ENCODE results near the gene BPIFA1. TPM values are rescaled to one million over a fixed set of nuclear protein-coding genes. Genes with fewer than 3 reads are reported as not detected.

BPIFA1 gene
- total RNA-seq, 4 donors from 2014 or later: not detected

DNA sequence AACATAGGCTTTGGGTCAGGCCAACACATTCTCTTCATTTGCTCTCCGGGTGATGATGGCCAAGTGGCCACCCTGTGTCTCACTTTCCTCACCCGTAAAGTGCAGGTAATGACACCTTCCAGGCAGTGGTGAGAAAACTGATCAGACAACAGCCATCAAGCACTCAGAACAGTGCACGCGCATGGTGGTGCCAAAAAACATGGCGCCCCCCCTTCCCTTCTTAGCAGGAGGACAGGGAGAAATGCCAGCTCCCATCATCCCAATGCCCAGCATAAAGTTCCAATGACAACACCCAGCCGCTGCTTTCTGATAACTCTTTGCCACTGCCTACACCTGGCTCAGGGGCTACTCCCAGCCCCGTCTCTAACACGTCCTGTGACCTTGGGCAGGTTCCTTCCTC, 55.6 kb downstream of the BPIFA1 start:
- no peak for DNase-seq (ENCODE audit: low spot score in 2 of 2)
- no peaks in the 10 kb centered on the region for H3K9me3 ChIP-seq
- peaks cover 38% of the 10 kb centered on the region for H3K27me3 ChIP-seq
- TF ChIP-seq CTCF (IDR thresholded peaks at IDR 0.05) (no peak), EP300 (IDR thresholded peaks at IDR 0.05) (no peak), POLR2A (IDR thresholded peaks at IDR 0.05) (no peak), POLR2AphosphoS5 (IDR thresholded peaks at IDR 0.05) (no peak)
- H3K36me3 ChIP-seq: no peaks in the 10 kb centered on the region
- WGBS: 71% methylated on average over 8 of the region's 8 CpGs
- no peak overlapping the region for H3K4me3 ChIP-seq
- no peaks in the 10 kb centered on the region for H3K4me1 ChIP-seq
- H3K27ac ChIP-seq: no peak overlapping the region

DNA sequence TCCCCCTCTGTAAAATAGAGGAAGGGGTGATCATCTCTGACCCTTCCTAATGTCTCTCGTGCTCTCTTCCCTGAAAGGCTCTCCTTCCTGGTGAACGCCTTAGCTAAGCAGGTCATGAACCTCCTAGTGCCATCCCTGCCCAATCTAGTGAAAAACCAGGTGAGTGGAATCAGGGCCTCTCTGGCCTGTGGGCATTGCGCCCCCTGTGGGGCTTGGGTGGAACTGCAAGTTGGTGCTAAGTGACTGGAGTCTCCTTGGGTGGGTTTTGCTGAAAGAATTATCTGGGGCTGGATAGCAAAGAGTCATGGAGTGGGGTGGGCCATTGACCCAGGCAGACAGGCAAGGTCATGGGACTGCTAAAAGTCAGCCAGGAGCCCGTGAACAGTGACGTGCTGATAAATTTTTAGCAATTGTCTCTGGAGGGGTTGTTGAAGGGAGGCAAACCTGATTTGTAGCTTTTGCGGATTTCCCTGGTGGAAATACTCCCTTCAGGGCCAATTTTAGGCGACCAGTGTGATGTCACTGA, 56.1 kb downstream of the BPIFA1 start:
- H3K36me3 ChIP-seq: no peaks in the 10 kb centered on the region
- peak; percentile 30 to 87 for TF ChIP-seq CTCF (IDR thresholded peaks at IDR 0.05)
- no peak for TF ChIP-seq POLR2AphosphoS5 (IDR thresholded peaks at IDR 0.05)
- H3K9me3 ChIP-seq: no peaks in the 10 kb centered on the region
- no peak overlapping the region for H3K4me3 ChIP-seq
- DNase-seq (ENCODE audit: low spot score in 2 of 2): no peak
- no peak overlapping the region for H3K27ac ChIP-seq
- 22% methylated on average over 5 of the region's 7 CpGs for WGBS
- no peaks in the 10 kb centered on the region for H3K4me1 ChIP-seq
- H3K27me3 ChIP-seq: peaks cover 38% of the 10 kb centered on the region

Other genes with a start within 250 kb of the BPIFA1 start
- gene SUN5, start 231.6 kb upstream of the BPIFA1 start, total RNA-seq: not detected
- gene BPIFB2, start 228.3 kb upstream of the BPIFA1 start, total RNA-seq: not detected
- not detected for gene BPIFB6, start 204.3 kb upstream of the BPIFA1 start, total RNA-seq
- gene BPIFB3, start 182.1 kb upstream of the BPIFA1 start, total RNA-seq: not detected
- gene BPIFB4, start 156.4 kb upstream of the BPIFA1 start, total RNA-seq: not detected
- not detected for gene BPIFA2, start 67.8 kb upstream of the BPIFA1 start, total RNA-seq
- gene BPIFA3, start 18.6 kb upstream of the BPIFA1 start, total RNA-seq: not detected
- gene BPIFB1, start 47.2 kb downstream of the BPIFA1 start, total RNA-seq: not detected
- 10 to 100 TPM; 23.1 to 75.7 (median 27.3) TPM for gene CDK5RAP1, start 165.5 kb downstream of the BPIFA1 start, total RNA-seq
- 10 to 100 TPM in 3 of 4 donors, 1 to 10 TPM in 1; 8.1 to 20.0 (median 14.1) TPM for gene SNTA1, start 207.8 kb downstream of the BPIFA1 start, total RNA-seq